B cell (primary cell): ENCODE measurements around the gene NKAIN2. TPM values are rescaled to one million over a fixed set of nuclear protein-coding genes. Genes with fewer than 3 reads are reported as not detected.

Source experiments
- ATAC-seq: fragments of 200-7000 bp; cut with Tn5 transposase; one replicate; pipeline ENCODE4 v1.10.0; 2021; ENCODE audit warnings: low read depth, mild to moderate bottlenecking, moderate number of reproducible peaks, moderate library complexity
- CTCF ChIA-PET: fragments of 350-600 bp; sonication (Branson Sonifier 250); formaldehyde crosslinking; loops from one replicate; lab custom pipeline; 2021; ENCODE audit warnings: antibody characterized with exemption, inconsistent platforms; lab: Charles Lee
- POLR2A ChIA-PET: fragments of 350-600 bp; sonication (Branson Sonifier 250); formaldehyde crosslinking; loops from one replicate; lab custom pipeline; 2021; ENCODE audit warnings: antibody characterized with exemption; lab: Charles Lee
- DNase-seq: peaks from one replicate; pipeline ENCODE4 v3.0.0; 2013
- H2AFZ ChIP-seq: 2 replicates; pipeline ENCODE4 v1.6.1; 2012; ENCODE audit warnings: mild to moderate bottlenecking, low read depth, low read length; ENCODE audit not compliant: insufficient read depth, poor library complexity, severe bottlenecking
- H3K27ac ChIP-seq, 2 donors: 1 replicate in 1 of 2; 2 replicates in 1 of 2; pipeline ENCODE4 v1.5.1; 2012 to 2013; ENCODE audit warnings: low read length in 2 of 2, mild to moderate bottlenecking in 2 of 2, moderate library complexity in 1 of 2
- H3K27me3 ChIP-seq, 4 experiments: fragments of 200-600 bp in 1 of 4; sonication (generic) in 1 of 4; replicated peaks in 1 of 4; 1 replicate in 2 of 4; 2 replicates in 2 of 4; pipeline versions ENCODE4 v1.6.1 to v1.7.0; 2013 to 2016; ENCODE audit warnings: low read length in 3 of 4, mild to moderate bottlenecking in 2 of 4, mixed read lengths in 1 of 4, moderate library complexity in 1 of 4; ENCODE audit not compliant: insufficient read depth in 4 of 4, control insufficient read depth in 3 of 4; ENCODE audit errors: control extremely low read depth in 1 of 4
- H3K36me3 ChIP-seq, 2 experiments: replicated peaks in 1 of 2; 1 replicate in 1 of 2; 2 replicates in 1 of 2; pipeline versions ENCODE4 v1.6.1 to v1.7.1; 2013; ENCODE audit warnings: low read length in 1 of 2; ENCODE audit not compliant: insufficient read depth in 2 of 2, control insufficient read depth in 1 of 2; ENCODE audit errors: control extremely low read depth in 1 of 2, extremely low read depth in 1 of 2
- H3K4me1 ChIP-seq, 2 donors: fragments of 200-600 bp in 1 of 2; sonication (generic) in 1 of 2; 1 replicate in 1 of 2; 2 replicates in 1 of 2; pipeline versions ENCODE4 v1.5.1 to v1.6.1; 2013 to 2017; ENCODE audit warnings: low read length in 2 of 2; ENCODE audit not compliant: control insufficient read depth in 2 of 2, insufficient read depth in 2 of 2
- H3K4me2 ChIP-seq: replicated peaks from 2 replicates; pipeline ENCODE3; 2012; ENCODE audit warnings: mild to moderate bottlenecking, low read depth, low read length; ENCODE audit not compliant: poor library complexity, severe bottlenecking
- H3K4me3 ChIP-seq, 5 experiments: fragments of 200-600 bp in 1 of 5; sonication (generic) in 1 of 5; 1 replicate in 3 of 5; 2 replicates in 2 of 5; pipeline versions ENCODE4 v1.5.1 to v1.7.0; 2011 to 2016; ENCODE audit warnings: low read length in 4 of 5, mild to moderate bottlenecking in 4 of 5, low read depth in 2 of 5, control low read depth in 1 of 5, moderate library complexity in 1 of 5; ENCODE audit not compliant: insufficient read depth in 1 of 5; ENCODE audit errors: control extremely low read depth in 1 of 5, extremely low read depth in 1 of 5
- H3K79me2 ChIP-seq: fragments of 200-600 bp; sonication (generic); one replicate; pipeline ENCODE4 v1.6.0; 2016; ENCODE audit warnings: low read length; ENCODE audit not compliant: control insufficient read depth, insufficient read depth
- H3K9ac ChIP-seq: fragments of 200-600 bp; sonication (generic); 2 replicates; pipeline ENCODE4 v1.6.1; 2017; ENCODE audit warnings: mild to moderate bottlenecking, low read length, moderate library complexity
- H3K9me3 ChIP-seq, 3 donors: one replicate each; pipeline versions ENCODE4 v1.6.1 to v1.7.1; 2013; ENCODE audit warnings: low read length in 2 of 3; ENCODE audit not compliant: control insufficient read depth in 2 of 3, insufficient read depth in 1 of 3; ENCODE audit errors: control extremely low read depth in 1 of 3
- H4K20me1 ChIP-seq: 2 replicates; pipeline ENCODE4 v1.6.0; 2012; ENCODE audit warnings: mild to moderate bottlenecking, low read length; ENCODE audit not compliant: insufficient read depth, control insufficient read depth, poor library complexity, severe bottlenecking
- H3K27ac Mint-ChIP-seq: one replicate; pipeline ENCODE4 v1.8.0; 2021; ENCODE audit warnings: mixed read lengths
- H3K27me3 Mint-ChIP-seq: one replicate; pipeline ENCODE4 v1.8.0; 2021; ENCODE audit warnings: mixed read lengths
- H3K4me1 Mint-ChIP-seq: one replicate; pipeline ENCODE4 v1.8.0; 2021; ENCODE audit warnings: mixed read lengths
- H3K4me3 Mint-ChIP-seq: one replicate; pipeline ENCODE4 v1.8.0; 2021; ENCODE audit warnings: mixed read lengths
- H3K9me3 Mint-ChIP-seq: one replicate; pipeline ENCODE4 v1.8.0; 2022; ENCODE audit warnings: mixed read lengths; ENCODE audit not compliant: insufficient read depth
- CTCF ChIP-seq: fragments of 200-600 bp; IDR thresholded peaks from one replicate; pipeline ENCODE4 v1.8.0; 2022; ENCODE audit warnings: antibody characterized with exemption, mild to moderate bottlenecking
- EZH2 ChIP-seq: IDR thresholded peaks from 2 replicates; pipeline ENCODE4 v1.6.1; 2012; ENCODE audit warnings: borderline replicate concordance, low read depth, mild to moderate bottlenecking, moderate library complexity, low read length; ENCODE audit not compliant: insufficient read depth, poor library complexity, severe bottlenecking
- WGBS: methylation state at CpG from one replicate; pipeline ENCODE4 v1.1.5; 2013; ENCODE audit warnings: missing lambda C conversion rate; ENCODE audit not compliant: insufficient coverage; 5-methylcytosine and 5-hydroxymethylcytosine counted together
- intact Hi-C: fragments of 100-400 bp; cut with micrococcal nuclease; formaldehyde crosslinking; loops from one replicate; pipeline ENCODE4 v1.10.0; 2022
- polyA plus RNA-seq: library from polyadenylated mRNA; depleted of rRNA; stranded (reverse); fragments of >200 nt; gene quantifications from 2 replicates; pipeline ENCODE4 v1.2.3, GENCODE V29; 2012
- total RNA-seq, 2 donors: library from RNA; stranded (reverse); fragments of 120-200 nt in 1 of 2; gene quantifications; 1 replicate in 1 of 2; 2 replicates in 1 of 2; pipeline versions ENCODE4 v1.2.3 to v1.2.4, GENCODE V29; 2013 to 2022

The NKAIN2 gene
- total and polyA plus RNA-seq, 2 donors (not counting 1 experiment from before 2014, with no cell fraction given): not detected

DNA sequence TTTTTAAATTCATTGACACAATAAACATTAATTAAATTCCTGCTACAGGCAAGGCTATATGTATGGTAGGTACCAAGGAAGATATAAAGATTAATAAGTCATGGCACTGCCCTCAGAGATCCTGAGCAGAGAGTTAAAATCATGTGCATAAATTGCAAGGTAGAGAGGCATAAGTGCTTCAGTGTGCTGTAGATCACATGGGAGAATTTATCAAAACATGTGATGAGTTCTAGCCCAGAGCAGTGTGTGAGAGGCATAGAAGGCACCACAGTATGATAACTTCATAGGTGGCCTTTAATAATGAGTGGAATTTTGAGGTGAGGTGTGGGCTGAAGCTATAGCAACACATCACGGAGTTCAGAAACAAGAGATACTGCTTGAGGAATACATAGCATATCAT, 692.7 kb downstream of the NKAIN2 start:
- H3K4me1 Mint-ChIP-seq: no peaks in the 10 kb centered on the region
- no peaks in the 10 kb centered on the region for H3K27me3 Mint-ChIP-seq
- H3K9ac ChIP-seq: no peak overlapping the region
- no peaks in the 10 kb centered on the region for H4K20me1 ChIP-seq
- TF ChIP-seq EZH2: no peak
- TF ChIP-seq CTCF: no peak
- H2AFZ ChIP-seq: no peak overlapping the region
- CTCF ChIA-PET: no interaction called here
- H3K4me3 ChIP-seq: no peak overlapping the region
- no peak overlapping the region for H3K4me3 Mint-ChIP-seq
- no peak for DNase-seq
- no peak for ATAC-seq
- no peaks in the 10 kb centered on the region for H3K4me1 ChIP-seq
- POLR2A ChIA-PET: no interaction called here
- WGBS: no CpG with 5 or more reads among the region's 1 CpG
- H3K9me3 Mint-ChIP-seq: peaks cover 2% of the 10 kb centered on the region
- intact Hi-C loops: no loop called here
- H3K27ac Mint-ChIP-seq: no peak overlapping the region
- H3K27me3 ChIP-seq: no peaks in the 10 kb centered on the region
- H3K9me3 ChIP-seq: no peaks in the 10 kb centered on the region
- no peaks in the 10 kb centered on the region for H3K36me3 ChIP-seq
- no peak overlapping the region for H3K27ac ChIP-seq
- no peaks in the 10 kb centered on the region for H3K79me2 ChIP-seq
- no peak overlapping the region for H3K4me2 ChIP-seq

- ChIA-PET POLR2A (no interaction called here), CTCF (no interaction called here)
- no peaks in the 10 kb centered on the region for H3K9me3 ChIP-seq
- Mint-ChIP-seq H3K4me3 (no peak overlapping the region), H3K4me1 (no peaks in the 10 kb centered on the region), H3K27ac (no peak overlapping the region), H3K9me3 (no peaks in the 10 kb centered on the region), H3K27me3 (no peaks in the 10 kb centered on the region)
- WGBS: 78% methylated on average over 1 of the region's 2 CpGs
- intact Hi-C loops: no loop called here
- no peaks in the 10 kb centered on the region for H3K36me3 ChIP-seq
- H3K27me3 ChIP-seq: no peaks in the 10 kb centered on the region
- TF ChIP-seq EZH2 (no peak), CTCF (no peak)
- DNase-seq (no peak), ATAC-seq (no peak)
- no peak overlapping the region for H2AFZ ChIP-seq
- no peak overlapping the region for H3K27ac ChIP-seq
- H3K4me3 ChIP-seq: no peak overlapping the region
- no peaks in the 10 kb centered on the region for H3K79me2 ChIP-seq
- no peaks in the 10 kb centered on the region for H4K20me1 ChIP-seq
- H3K9ac ChIP-seq: no peak overlapping the region
- no peak overlapping the region for H3K4me2 ChIP-seq
- H3K4me1 ChIP-seq: no peaks in the 10 kb centered on the region
Observed at GRCh38 chr6:124512431-124512830, 708.8 kb downstream of the NKAIN2 start.
